ENCODE measurements around the gene DPP3.

DPP3 gene

GRCh38 chr11:66448523-66448922 is 31.7 kb upstream of the DPP3 start:
- Histone ChIP-seq H3K27me3 (ENCODE audit: insufficient read depth, poor library complexity, severe bottlenecking) (no peaks in the 10 kb centered on the region), H3K27ac (replicated peaks) (no peak overlapping the region), H3K4me3 (replicated peaks; ENCODE audit: insufficient read depth, low read length) (no peak overlapping the region)
- TF ChIP-seq GABPA (IDR thresholded peaks at IDR 0.05; ENCODE audit: low read depth) = no peak
- peak; percentile 87 for TF ChIP-seq SPI1 (IDR thresholded peaks at IDR 0.05; ENCODE audit: borderline replicate concordance, low read depth)
- no peak for DNase-seq (ENCODE audit: low read depth in 1 of 2, low spot score in 1 of 2)

DNA sequence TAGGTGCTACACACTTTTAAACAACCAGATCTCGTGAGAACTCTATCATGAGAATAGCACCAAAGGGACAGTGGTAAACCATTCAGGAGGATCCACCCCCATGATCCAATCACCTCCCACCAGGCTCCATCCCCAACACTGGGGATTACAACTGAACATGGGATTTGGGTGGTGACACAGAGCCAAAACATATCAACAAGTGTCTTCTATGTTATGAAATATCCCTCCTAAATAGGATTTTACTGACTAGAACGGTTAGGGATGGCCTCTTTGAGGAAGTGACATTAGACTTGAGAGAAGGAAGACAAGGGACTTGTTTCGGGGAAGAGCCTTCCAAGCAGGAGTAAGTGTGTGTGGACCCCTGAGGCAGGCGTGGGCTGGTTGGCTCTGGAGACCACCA is 29.7 kb upstream of the DPP3 start:
- H3K27me3 ChIP-seq (ENCODE audit: insufficient read depth, poor library complexity, severe bottlenecking) = no peaks in the 10 kb centered on the region
- no peak overlapping the region for H3K4me3 ChIP-seq (replicated peaks; ENCODE audit: insufficient read depth, low read length)
- peak overlapping the region; percentile 50 for H3K27ac ChIP-seq (replicated peaks)
- TF ChIP-seq SPI1 (IDR thresholded peaks at IDR 0.05; ENCODE audit: borderline replicate concordance, low read depth) (peak; percentile 87), GABPA (IDR thresholded peaks at IDR 0.05; ENCODE audit: low read depth) (no peak), CTCF (IDR thresholded peaks at IDR 0.05; ENCODE audit: insufficient read depth, low read length) (no peak)
- TF ChIP-seq, protein P1, sequence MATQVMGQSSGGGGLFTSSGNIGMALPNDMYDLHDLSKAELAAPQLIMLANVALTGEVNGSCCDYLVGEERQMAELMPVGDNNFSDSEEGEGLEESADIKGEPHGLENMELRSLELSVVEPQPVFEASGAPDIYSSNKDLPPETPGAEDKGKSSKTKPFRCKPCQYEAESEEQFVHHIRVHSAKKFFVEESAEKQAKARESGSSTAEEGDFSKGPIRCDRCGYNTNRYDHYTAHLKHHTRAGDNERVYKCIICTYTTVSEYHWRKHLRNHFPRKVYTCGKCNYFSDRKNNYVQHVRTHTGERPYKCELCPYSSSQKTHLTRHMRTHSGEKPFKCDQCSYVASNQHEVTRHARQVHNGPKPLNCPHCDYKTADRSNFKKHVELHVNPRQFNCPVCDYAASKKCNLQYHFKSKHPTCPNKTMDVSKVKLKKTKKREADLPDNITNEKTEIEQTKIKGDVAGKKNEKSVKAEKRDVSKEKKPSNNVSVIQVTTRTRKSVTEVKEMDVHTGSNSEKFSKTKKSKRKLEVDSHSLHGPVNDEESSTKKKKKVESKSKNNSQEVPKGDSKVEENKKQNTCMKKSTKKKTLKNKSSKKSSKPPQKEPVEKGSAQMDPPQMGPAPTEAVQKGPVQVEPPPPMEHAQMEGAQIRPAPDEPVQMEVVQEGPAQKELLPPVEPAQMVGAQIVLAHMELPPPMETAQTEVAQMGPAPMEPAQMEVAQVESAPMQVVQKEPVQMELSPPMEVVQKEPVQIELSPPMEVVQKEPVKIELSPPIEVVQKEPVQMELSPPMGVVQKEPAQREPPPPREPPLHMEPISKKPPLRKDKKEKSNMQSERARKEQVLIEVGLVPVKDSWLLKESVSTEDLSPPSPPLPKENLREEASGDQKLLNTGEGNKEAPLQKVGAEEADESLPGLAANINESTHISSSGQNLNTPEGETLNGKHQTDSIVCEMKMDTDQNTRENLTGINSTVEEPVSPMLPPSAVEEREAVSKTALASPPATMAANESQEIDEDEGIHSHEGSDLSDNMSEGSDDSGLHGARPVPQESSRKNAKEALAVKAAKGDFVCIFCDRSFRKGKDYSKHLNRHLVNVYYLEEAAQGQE (IDR thresholded peaks at IDR 0.05; ENCODE audit: insufficient replicate concordance, low read depth) = no peak
- DNase-seq (ENCODE audit: low read depth in 1 of 2, low spot score in 1 of 2) = peak; percentile 31 to 56

- H3K27me3 ChIP-seq (ENCODE audit: insufficient read depth, poor library complexity, severe bottlenecking) = no peaks in the 10 kb centered on the region
- DNase-seq (ENCODE audit: low read depth in 1 of 2, low spot score in 1 of 2) = no peak
- TF ChIP-seq SPI1 (IDR thresholded peaks at IDR 0.05; ENCODE audit: borderline replicate concordance, low read depth) (no peak), GABPA (IDR thresholded peaks at IDR 0.05; ENCODE audit: low read depth) (no peak), POLR2AphosphoS5 (IDR thresholded peaks at IDR 0.05; ENCODE audit: low read depth) (no peak), CTCF (IDR thresholded peaks at IDR 0.05; ENCODE audit: insufficient read depth, low read length) (no peak)
- TF ChIP-seq, protein P1 (IDR thresholded peaks at IDR 0.05; ENCODE audit: insufficient replicate concordance, low read depth) = no peak
- H3K27ac ChIP-seq (replicated peaks) = no peak overlapping the region
- H3K4me3 ChIP-seq (replicated peaks; ENCODE audit: insufficient read depth, low read length) = no peak overlapping the region
These were observed 28.6 kb upstream of the DPP3 start for GRCh38 chr11:66451663-66452062.

GRCh38 chr11:66454247-66454646 is 26.0 kb upstream of the DPP3 start:
- Histone ChIP-seq H3K4me3 (replicated peaks; ENCODE audit: insufficient read depth, low read length) (no peak overlapping the region), H3K27ac (replicated peaks) (no peak overlapping the region), H3K27me3 (ENCODE audit: insufficient read depth, poor library complexity, severe bottlenecking) (no peaks in the 10 kb centered on the region)
- DNase-seq (ENCODE audit: low read depth in 1 of 2, low spot score in 1 of 2) = no peak
- TF ChIP-seq SPI1 (IDR thresholded peaks at IDR 0.05; ENCODE audit: borderline replicate concordance, low read depth) (no peak), POLR2AphosphoS5 (IDR thresholded peaks at IDR 0.05; ENCODE audit: low read depth) (no peak), GABPA (IDR thresholded peaks at IDR 0.05; ENCODE audit: low read depth) (no peak), CTCF (IDR thresholded peaks at IDR 0.05; ENCODE audit: insufficient read depth, low read length) (no peak)
- TF ChIP-seq, protein P1 (IDR thresholded peaks at IDR 0.05; ENCODE audit: insufficient replicate concordance, low read depth) = no peak

Measured in HL-60 (cell line).